HG03095 (cell line): ENCODE measurements around the gene MTG1.
"Not testable (repeated sequence)": the region's sequence is repeated elsewhere in the genome, so short reads cannot be mapped to it uniquely, and the experiment has no call there.

ENCODE experiments used
- ATAC-seq: cut with Tn5 transposase; IDR thresholded peaks from one replicate; pipeline ENCODE4 v1.9.1; 2021; ENCODE audit warnings: moderate library complexity; ENCODE audit not compliant: unreplicated experiment

MTG1 gene

DNA sequence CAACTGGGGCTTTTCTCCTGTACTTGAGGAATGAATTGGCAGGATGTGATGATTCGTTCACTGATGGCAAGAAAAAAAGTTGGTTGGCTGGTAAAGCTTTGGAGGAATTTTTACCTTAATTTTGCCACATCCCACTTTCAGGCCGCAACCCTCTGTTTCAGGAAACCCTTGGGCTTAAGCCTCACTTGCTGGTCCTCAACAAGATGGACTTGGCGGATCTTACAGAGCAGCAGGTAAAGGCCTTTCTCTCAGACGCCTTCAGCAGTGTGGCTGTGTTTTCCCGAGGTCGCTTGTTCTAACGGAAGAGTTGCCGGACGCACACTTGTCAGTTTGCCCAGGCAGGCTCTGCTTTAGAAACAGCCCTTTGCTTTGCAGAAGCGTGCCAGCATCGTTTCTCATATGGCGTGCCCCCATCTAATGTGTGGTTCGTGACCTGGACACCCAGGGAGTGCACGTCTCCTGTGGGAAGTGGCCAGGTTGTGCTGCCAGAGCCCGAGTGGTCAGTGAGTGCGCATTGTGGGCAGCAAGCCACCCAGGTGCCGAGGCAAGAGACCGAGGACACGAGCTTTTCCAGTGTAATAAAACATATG is 2.2 kb downstream of the MTG1 start:
- no peak for ATAC-seq

DNA sequence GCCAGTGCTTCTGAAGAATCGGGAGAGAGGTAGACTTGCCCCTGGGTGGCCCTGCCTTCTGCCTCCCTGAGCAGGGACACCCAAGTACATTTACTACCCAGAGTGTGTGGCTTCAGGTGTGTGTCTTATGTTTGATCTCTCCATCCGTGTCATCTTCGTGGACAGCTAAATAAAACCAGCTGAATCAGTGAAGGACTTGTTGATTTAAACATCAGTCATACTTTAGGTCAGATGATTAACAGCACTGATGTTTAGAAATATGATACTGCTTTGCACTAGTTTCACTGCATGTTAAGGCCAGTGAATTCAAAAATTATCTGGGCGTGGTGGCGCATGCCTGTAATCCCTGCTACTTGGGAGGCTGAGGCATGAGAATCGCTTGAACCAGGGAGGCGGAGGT is 4.0 kb downstream of the MTG1 start:
- no peak for ATAC-seq

DNA sequence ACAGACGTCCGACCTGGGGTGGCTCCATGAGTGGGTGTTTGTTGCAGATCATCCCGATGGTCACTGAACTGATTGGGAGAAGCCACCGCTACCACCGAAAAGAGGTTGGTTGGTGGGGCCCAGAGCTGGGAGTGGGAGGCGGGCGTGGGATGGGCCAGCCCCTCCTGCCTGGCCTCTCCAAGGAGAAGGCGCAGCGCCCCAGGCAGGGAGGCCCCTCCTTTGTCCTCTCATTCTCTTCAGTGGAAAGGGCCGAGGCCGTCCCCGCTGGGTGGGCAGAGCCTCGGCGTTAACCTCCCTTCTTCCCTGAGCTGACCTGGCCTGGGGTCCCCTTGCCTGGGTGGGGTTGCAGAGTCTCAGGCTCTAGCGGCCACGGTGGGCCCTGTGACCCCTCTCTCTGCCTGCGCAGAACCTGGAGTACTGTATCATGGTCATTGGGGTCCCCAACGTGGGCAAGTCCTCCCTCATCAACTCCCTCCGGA is 5.2 kb downstream of the MTG1 start:
- ATAC-seq, result no peak

DNA sequence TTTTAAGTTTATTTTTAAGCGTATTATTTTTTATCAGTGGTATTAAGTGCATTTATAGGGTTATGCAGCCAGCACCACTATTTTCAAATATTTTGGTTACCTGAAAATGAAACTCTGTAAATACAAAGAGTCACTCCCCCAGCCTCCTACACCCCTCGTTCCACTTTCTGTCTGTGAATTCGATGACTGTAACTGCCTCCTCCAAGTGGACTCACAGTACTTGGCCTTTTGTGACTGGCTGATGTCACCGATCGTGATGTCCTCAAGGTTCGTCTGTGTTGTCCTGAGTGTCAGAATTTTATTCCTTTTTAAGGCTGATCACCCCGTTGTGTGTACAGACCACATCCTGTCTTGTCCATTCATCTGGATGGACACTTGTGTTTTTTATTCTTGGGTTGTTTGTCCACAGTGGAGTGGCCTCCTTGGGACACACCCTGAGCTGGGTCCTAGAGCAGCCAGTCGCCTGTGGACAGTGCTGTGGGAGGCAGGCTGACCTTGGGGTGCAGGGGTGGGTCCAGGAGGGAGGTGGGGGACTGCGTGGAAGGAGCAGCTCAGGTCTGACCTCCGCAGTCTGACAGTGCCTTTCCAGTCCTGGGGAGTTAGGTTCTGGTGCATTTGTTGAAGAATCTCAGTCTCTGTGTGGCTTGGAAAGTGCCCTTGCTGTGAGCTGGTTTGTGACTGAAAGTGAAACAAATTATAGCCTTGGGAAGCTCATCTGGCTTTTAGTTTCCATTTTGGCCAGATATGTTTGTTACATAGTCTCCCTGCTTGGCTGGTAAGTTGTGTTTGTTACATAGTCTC is 6.9 kb downstream of the MTG1 start:
- ATAC-seq, result peak; percentile 80

DNA sequence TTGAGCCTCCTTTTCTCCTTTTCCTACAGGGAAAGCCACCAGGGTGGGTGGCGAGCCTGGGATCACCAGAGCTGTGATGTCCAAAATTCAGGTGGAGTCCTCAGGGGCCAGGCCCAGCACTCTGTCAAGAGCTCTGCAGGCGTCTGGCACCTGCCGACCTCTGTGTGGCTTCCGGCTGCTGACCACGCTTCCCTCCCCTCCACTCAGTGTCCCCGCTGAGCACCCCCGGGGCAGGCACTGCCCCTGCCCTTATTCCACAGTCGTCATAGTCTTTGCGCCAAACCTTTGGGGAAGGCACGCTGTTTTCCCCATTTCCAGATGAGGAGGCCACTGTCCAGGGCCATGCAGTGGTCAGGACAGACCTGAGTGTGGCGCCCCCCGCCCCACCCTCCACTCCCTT is 7.5 kb downstream of the MTG1 start:
- no peak for ATAC-seq

DNA sequence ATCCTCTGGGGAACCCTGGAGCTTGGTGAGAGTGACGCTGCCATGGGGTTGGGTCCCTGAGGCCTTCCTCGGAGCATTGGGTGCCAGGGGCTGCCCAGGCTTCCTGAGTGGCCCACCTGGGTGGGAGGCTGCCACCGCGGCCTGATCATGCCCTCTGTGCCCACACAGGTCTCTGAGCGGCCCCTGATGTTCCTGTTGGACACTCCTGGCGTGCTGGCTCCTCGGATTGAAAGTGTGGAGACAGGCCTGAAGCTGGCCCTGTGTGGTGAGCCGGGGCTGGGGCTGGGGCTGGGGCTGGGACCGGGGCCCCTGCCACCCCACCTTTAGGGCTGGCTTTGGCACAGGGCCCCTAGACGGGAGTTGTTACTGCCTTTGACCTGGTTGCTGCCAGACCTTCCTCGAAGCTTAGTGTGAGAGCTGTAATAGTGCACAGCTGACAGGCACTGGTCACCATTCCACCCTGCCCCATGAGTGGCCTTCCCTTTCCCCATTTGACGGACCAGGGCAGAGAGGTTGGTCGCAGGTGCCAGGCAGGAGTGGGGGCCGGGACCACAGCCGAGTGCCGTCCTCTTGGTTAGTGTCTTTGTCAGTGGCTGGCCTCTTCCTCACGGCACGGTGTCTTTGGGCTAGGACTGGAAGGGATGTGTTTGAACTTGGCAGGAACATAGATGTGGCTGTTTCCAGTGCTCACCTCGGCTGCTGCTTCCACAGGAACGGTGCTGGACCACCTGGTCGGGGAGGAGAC is 8.2 kb downstream of the MTG1 start:
- ATAC-seq, result no peak

DNA sequence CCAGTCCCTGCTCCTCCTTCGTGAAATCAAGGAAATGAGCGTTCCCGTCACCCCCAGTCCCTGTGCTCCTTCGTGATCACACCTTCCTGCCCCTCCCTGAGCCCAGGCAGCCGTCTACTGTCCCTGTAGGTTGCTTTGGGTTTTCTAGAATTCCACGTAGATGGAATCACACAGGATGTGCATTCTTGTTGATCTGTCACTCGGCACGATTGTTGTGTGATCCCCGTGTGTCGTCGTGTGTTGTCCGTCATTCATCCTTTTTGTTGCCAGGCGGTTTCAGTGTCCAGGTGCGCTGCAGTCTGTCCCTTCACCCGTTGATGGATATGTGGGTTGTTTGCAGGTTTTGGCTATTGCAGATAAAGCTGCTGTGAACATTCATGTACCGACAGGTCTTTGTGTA is 9.4 kb downstream of the MTG1 start:
- ATAC-seq, result no peak

DNA sequence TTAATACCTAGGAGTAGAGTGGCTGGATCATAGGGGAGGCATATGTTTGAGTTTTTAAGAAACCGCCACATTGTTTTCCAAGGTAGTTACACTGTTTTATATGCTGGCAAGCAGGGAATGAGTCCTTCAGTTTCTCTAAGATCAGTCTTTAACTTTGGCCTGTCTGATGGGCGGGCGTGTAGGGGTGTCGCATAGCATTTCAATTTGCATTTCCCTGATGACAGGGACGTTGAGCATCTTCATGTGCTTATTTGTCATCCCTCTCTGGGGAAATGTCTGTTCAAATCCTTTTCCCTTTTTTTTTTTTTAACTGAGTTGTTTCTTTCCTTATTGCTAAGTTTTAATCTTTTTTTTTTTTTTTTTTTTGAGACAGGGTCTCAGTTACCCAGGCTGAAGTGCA is 9.8 kb downstream of the MTG1 start:
- ATAC-seq, result no peak

DNA sequence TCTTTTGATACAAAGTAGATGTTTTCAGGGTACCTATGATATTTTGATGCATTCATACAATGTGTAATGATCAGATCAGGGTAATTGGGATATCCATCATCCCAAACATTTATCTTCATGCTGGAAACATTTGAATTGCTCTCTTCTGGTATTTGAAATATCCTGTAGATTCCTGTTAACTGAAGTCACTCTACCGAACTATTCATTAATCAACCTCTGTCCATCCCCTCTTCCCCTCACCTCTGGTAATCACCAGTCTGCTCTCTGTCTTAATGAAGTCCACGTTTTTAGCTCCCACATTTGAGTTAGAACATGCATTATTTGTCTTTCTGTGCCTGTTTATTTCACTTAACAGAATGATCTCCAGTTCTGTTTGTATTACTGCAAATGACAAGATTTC is 11.3 kb downstream of the MTG1 start:
- no peak for ATAC-seq

DNA sequence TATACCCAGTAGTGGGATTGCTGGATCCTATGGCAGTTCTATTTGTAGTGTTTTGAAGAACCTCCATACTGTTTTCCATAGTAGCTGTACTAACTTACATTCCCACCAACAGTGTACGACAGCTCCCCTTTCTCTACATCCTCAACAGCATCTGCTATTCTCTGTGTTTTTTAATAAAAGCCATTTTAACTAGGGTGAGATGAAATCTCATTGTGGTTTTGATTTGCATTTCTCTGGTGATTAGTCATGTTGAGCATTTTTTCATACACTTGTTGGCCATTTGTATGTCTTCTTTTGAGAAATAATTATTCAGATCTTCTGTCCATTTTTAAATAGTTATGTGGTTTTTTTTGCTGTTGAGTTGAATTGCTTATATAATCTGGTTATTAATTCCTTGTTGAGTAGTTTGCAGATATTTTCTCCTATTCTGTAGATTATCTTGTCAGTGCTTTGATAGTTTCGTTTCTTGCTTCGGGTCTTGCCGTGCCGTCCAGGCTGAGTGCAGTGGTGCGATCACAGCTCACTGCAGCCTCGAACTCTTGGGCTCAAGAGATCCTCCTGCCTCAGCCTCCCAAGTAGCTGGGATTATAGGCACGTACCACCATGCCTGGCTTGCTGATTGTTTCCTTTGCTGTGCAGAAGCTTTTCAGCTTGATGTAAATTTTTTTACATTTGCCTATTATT is 12.0 kb downstream of the MTG1 start:
- no peak for ATAC-seq

DNA sequence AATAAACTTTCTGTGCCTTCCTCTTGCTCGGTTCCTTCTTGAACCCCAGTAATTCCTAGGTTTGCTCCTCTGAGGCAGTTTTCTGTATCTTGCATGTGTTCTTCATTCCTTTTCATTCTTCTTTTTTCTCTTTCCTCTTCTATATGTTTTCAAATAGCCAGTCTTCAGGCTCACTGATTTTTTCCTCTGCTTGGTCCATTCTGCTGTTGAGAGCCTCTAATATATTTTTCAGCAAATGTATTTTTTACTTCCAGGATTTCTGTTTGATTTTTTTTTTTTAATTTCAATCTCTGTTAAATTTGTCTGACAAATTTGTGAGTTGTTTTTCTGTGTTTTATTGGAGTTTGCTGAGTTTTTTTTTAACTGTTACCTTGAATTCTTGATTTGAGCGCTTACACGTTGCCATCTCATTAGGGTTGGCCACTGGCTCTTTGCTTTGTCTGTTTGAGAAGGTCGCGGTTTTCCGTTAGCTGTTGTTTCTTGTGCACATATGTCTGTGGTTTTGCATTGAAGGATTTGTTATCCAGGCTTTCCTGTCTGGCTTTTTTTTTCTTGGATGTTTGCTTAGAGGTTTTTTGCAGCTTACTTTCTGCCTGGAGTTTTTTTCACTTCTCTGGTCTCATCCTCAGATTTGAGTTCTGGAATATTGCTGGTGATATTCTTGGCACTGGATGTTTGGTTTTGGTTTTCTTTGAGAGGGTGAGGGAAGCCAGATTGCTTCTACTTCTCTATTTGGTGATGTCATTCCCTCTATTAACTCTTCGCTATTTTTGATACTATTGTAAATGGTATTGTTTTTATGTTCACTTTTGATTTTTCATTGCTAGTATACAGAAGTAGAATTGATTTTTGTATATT is 17.8 kb downstream of the MTG1 start:
- no peak for ATAC-seq

DNA sequence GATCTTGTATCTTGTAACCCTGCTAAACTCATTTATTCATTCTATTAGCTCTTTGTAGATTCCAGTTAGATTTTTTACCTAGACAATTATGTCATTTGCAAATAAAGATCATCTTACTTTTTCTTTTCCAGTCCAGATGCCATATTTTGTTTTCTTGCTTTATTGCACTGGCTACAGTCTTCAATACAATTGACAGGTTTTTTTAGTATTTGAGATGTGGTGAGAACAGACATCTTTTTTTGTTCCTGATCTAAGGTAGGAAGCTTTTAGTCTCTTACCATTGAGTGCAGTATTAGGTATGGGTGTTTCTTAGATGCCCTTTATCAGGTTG is 18.4 kb downstream of the MTG1 start:
- no peak for ATAC-seq

DNA sequence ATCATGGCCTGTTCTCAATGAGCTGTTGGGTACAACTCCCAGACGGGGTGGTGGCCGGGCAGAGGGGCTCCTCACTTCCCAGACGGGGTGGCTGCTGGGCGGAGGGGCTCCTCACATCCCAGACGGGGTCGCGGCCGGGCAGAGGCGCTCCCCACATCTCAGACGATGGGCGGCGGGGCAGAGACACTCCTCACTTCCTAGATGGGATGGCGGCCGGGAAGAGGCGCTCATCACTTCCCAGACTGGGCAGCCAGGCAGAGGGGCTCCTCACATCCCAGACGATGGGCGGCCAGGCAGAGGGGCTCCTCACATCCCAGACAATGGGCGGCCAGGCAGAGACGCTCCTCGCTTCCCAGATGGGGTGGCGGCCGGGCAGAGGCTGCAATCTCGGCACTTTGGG is 20.4 kb downstream of the MTG1 start:
- not testable (repeated sequence) for ATAC-seq

DNA sequence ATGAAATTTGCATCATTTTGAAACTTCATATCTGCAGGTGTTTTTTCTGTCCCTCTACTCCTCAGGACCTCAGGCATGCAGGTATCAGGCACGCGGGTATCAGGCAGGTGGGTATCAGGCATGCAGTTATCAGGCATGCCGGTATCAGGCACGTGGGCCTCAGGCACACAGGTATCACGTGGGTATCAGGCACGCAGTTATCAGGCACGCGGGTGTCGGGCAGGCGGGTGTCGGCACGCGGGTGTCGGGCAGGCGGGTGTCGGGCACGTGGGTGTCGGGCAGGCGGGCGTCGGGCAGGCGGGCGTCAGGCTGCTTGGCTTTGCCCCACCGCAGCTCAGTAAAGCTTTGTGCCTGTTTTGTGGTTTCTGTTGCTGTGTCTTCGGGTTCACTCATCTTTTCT is 21.8 kb downstream of the MTG1 start:
- ATAC-seq, result no peak

DNA sequence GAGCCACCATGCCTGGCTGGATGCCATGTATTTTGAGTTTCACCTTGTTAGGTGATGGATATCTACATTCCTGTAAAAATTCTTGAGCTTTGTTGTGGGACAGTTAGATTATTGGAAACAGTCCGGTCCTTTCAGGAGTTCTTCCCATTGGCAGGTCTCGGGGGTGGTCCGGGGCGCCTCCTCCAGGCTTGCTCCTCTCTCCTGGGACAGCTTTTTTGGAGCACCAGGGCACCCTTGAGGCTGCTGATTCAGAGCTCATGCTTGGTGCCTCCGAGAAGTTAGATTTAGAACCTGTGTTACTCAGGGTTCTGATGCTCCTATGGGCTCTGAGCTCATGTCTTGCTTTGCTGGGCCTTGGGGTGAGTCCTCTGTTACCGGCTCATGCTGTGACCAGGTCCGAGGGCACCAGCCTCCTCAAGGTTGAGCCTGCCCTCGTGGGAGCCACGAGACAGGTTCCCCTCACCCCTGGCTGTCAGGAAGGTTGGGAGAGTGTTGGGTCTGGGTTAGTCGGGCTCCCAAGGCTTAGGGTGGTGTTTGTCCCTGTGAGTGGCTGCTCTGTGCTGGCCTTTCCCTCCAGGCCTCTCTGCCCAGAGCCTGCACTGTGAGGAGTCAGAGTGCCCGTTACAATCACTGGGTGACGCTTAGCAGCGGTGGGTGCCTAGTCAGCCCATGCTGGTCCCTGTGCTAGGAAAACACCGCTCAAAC is 24.5 kb downstream of the MTG1 start:
- no peak for ATAC-seq

DNA sequence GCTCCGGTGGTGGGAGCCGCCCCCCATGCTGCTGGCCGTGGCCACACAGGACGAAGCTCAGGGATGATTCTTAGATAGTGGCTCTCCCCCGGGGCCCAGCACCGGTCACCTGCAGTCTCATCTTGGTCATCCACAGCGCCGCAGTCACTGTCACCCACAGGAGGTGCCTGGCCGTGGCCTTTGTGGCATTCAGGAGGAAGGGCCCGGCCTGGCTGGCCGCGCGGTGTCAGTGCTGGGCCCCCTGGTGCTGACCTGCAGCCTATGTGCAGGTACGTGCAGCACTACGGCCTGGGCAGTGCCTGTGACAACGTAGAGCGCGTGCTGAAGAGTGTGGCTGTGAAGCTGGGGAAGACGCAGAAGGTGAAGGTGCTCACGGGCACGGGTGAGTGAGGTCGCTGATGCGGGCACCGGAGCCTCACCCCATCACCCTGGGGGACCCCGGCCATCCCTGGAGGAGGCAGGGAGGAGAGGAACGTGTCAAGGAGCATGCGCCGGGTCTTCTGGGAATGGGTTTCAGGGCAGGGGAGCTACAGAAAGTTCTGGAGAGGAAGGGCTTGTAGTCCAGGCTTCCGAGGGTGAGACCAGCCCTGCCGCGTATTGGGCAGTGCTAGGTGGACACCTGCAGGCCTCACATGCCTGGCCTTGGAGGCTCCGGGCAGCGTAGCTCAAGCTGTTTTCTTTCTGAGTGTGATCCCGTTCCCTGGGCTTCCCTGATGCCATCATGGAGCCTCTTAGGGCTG is 25.4 kb downstream of the MTG1 start:
- no peak for ATAC-seq

DNA sequence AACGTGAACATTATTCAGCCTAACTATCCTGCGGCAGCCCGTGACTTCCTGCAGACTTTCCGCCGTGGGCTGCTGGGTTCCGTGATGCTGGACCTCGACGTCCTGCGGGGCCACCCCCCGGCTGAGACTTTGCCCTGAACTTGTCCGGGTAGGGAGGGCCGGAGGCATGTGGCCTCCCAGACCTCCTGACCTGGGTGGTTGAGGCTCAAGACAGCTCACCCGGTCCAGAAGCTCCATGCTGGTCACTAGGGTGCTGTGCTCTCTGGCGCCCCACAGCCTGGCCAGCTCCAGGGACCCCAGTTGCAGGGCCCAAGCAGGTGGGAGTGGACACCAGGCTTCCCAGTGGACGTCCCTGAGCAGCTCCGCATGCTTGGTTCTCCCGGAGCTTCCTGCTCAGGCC is 26.1 kb downstream of the MTG1 start:
- ATAC-seq, result no peak

DNA sequence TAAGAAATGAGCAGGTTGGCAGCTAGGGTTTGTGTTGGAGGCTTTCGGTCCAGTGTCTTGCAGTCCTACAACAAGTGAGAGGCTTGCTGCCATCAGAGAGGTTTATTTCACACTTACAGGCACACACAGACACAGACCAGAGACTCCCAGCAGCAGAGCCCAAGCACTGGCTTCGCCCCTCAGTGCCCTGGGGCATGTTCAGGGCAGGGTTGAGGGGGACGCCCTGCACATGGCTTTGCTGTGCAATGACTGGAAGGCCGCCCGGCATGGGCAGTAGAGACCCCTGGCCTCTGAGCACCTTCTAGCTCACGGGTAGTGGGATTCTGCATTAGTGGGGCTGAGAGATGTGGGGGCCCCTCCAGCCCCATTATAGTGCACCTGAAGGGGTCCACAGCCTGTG is 26.6 kb downstream of the MTG1 start:
- no peak for ATAC-seq
